Activated naive CD8-positive, alpha-beta T cell treated with anti-CD3 and anti-CD28 coated beads, Interleukin-2, amount 10 ng/mL, durations not matched to agents 7 days and 5 days (primary cell): Measurements from ENCODE around the gene PCBP3. TPM values are rescaled to one million over a fixed set of nuclear protein-coding genes. Genes with fewer than 3 reads are reported as not detected.
"Not testable (repeated sequence)": the region's sequence is repeated elsewhere in the genome, so short reads cannot be mapped to it uniquely, and the experiment has no call there.

Experiments used
- ATAC-seq: fragments of 150-1000 bp; cut with Tn5 transposase; one replicate; pipeline ENCODE4 v1.10.0; 2021; ENCODE audit warnings: low read depth, moderate library complexity
- POLR2A ChIA-PET: fragments of 350-600 bp; sonication (Branson Sonifier 250); formaldehyde crosslinking; loops from one replicate; lab custom pipeline; 2021; ENCODE audit warnings: antibody characterized with exemption; lab: Charles Lee
- DNase-seq: peaks from one replicate; pipeline ENCODE4 v3.0.0; 2021
- H3K27ac Mint-ChIP-seq: one replicate; pipeline ENCODE4 v1.8.0; 2022; ENCODE audit warnings: mild to moderate bottlenecking, mixed read lengths
- H3K27me3 Mint-ChIP-seq: one replicate; pipeline ENCODE4 v1.8.0; 2022; ENCODE audit warnings: mild to moderate bottlenecking, moderate library complexity, mixed read lengths
- H3K36me3 Mint-ChIP-seq: one replicate; pipeline ENCODE4 v1.8.0; 2021; ENCODE audit warnings: mild to moderate bottlenecking, mixed read lengths
- H3K4me1 Mint-ChIP-seq: one replicate; pipeline ENCODE4 v1.8.0; 2021; ENCODE audit warnings: mixed read lengths
- H3K4me3 Mint-ChIP-seq: one replicate; pipeline ENCODE4 v1.8.0; 2022; ENCODE audit warnings: mild to moderate bottlenecking, moderate library complexity, mixed read lengths
- H3K9me3 Mint-ChIP-seq: one replicate; pipeline ENCODE4 v1.8.0; 2021; ENCODE audit warnings: mixed read lengths
- total RNA-seq, 2 experiments: library from RNA; stranded (reverse); gene quantifications; one replicate each; pipeline ENCODE4 v1.2.3, GENCODE V29; 2021

Gene PCBP3
- total RNA-seq, 2 experiments from 2014 or later: 1.2 TPM; not detected in 1

DNA sequence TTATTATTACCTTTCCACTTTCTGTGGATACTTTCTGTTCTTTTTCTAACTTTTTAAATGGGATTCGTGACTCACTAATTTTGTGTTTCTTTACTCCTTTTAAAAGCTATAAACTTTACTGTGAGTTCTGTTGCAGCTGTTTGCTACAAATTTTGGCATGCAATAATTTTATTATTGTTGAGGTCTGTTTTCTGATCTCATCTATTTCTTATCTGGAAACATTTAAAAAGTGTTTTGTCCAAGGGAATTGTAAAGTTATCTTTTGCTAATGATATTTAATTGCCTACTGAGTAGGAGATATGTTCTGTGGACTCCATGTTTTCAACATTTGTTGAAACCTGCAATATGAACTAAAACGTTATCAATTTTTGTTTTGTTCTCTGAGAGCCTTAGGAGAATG, 199.9 kb downstream of the PCBP3 start:
- Mint-ChIP-seq H3K4me1 (peaks cover 6% of the 10 kb centered on the region), H3K9me3 (peaks cover 7% of the 10 kb centered on the region), H3K36me3 (no peaks in the 10 kb centered on the region), H3K27me3 (peaks cover 17% of the 10 kb centered on the region), H3K4me3 (no peak overlapping the region), H3K27ac (no peak overlapping the region)
- no peak for ATAC-seq
- DNase-seq: no peak
- POLR2A ChIA-PET: no interaction called here

DNA sequence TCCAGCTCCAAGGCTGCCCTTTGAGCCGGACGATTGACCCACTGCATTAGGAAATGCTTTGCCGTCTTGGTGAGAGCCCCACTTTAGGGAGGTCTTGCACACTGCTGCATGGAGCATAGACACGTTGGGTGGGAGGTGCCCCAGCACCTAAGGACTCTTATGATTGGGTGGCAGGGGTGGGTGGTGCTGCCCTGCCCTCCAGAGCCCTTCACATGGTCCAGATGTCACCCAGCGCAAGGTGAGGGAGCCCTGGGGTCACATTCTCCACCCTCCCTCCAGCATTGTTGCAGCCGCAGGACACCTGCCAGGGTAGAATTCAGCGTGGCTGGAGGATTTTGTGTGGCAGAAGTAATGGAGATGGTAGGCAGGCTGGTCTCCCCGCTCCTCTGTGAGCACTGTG, 200.7 kb downstream of the PCBP3 start:
- peaks cover 6% of the 10 kb centered on the region for H3K4me1 Mint-ChIP-seq
- no peak for ATAC-seq
- peaks cover 17% of the 10 kb centered on the region for H3K27me3 Mint-ChIP-seq
- H3K27ac Mint-ChIP-seq: no peak overlapping the region
- H3K36me3 Mint-ChIP-seq: no peaks in the 10 kb centered on the region
- DNase-seq: peak; percentile 7
- peaks cover 7% of the 10 kb centered on the region for H3K9me3 Mint-ChIP-seq
- POLR2A ChIA-PET: no interaction called here
- no peak overlapping the region for H3K4me3 Mint-ChIP-seq

DNA sequence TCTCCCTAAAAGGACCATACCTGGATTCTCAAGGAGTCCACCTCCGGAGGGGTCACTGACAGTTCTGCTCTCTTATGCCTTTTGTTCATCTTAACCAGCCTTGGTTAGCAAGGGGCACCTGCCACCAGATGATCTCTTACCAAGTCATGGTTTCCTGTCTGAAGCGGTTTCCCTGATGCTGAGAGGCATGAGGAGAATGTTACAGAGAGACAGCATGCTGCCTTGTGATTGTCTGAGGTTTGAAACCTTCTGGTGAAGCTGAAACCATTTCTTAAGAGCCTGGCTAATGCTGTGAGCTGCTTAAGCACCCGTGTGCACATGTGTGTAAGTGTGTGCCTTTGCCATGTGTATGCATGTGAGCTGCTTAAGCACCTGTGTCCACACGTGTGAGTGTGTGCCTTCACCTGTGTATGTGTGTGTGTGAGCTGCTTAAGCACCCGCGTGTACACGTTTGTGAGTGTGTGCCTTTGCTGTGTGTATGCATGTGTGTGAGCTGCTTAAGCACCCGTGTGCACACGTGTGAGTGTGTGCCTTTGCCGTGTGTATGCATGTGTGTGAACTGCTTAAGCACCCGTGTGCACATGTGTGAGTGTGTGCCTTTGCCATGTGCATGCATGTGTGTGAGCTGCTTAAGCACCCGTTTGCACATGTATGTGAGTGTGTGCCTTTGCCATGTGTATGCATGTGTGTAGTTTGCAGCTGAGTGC, 201.7 kb downstream of the PCBP3 start:
- Mint-ChIP-seq H3K27ac (no peak overlapping the region), H3K4me1 (peaks cover 6% of the 10 kb centered on the region), H3K4me3 (no peak overlapping the region), H3K36me3 (no peaks in the 10 kb centered on the region), H3K27me3 (peaks cover 17% of the 10 kb centered on the region), H3K9me3 (peaks cover 7% of the 10 kb centered on the region)
- ATAC-seq (peak; percentile 61), DNase-seq (peak; percentile 17)
- POLR2A ChIA-PET: no interaction called here

DNA sequence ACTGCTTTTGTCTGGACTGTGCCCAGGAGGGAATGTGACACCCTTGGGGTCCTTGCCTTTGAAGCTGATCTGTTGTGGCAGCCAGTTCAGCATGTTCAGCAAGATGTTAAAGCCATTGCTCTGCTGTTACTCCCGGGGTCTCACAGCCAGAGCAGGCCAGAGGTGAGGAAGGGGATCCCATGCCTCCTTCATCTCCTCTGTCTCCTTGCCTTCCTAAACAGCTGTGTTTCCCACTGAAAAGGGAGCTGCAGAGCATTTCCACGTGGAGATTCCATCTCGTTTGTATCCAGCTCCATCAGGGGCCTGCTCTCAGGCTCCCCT, 202.2 kb downstream of the PCBP3 start:
- H3K4me1 Mint-ChIP-seq: peaks cover 6% of the 10 kb centered on the region
- peaks cover 7% of the 10 kb centered on the region for H3K9me3 Mint-ChIP-seq
- H3K27ac Mint-ChIP-seq: no peak overlapping the region
- ATAC-seq (no peak), DNase-seq (no peak)
- peaks cover 19% of the 10 kb centered on the region for H3K27me3 Mint-ChIP-seq
- no peaks in the 10 kb centered on the region for H3K36me3 Mint-ChIP-seq
- POLR2A ChIA-PET: no interaction called here
- no peak overlapping the region for H3K4me3 Mint-ChIP-seq

DNA sequence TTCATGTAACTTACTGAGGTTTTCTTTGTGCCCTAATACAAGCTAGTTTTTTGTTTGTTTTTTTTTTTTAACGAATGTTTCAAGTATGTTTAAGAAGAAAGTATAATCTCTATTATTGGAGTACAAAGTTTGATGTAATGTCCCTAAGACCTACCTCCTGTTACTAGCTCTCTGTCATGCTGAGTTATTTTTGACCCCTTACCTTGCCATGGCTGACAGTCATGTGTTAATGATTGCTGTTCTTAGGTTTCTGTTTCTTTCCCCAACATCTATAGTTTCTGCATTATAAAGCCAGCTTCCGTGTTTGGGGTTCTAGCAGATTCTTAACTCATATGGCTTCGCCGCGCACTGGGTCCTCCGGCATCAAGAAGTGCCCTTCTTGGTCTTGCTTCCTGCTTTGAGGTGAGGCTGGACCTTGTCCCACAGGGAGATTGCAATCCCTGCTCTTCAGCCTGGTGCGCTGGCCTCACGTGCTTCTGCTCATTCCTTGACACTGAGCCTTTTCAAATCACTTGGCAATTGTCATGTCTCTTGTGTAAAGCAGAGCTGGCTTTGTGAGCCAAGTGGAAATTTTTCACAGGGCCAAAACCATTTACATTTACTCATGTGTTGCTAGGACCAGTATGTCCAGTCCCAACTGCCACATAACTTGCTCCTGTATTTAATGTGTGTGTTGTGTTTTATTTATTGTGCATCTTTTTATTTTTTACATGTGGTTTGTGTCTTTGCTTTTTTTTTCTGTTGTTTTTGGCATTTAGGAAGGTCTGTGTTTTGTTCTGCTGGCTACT, 203.0 kb downstream of the PCBP3 start:
- Mint-ChIP-seq H3K27me3 (peaks cover 25% of the 10 kb centered on the region), H3K4me1 (peaks cover 6% of the 10 kb centered on the region), H3K36me3 (no peaks in the 10 kb centered on the region), H3K4me3 (no peak overlapping the region), H3K9me3 (peaks cover 4% of the 10 kb centered on the region), H3K27ac (no peak overlapping the region)
- ATAC-seq: no peak
- DNase-seq: no peak
- POLR2A ChIA-PET: no interaction called here

DNA sequence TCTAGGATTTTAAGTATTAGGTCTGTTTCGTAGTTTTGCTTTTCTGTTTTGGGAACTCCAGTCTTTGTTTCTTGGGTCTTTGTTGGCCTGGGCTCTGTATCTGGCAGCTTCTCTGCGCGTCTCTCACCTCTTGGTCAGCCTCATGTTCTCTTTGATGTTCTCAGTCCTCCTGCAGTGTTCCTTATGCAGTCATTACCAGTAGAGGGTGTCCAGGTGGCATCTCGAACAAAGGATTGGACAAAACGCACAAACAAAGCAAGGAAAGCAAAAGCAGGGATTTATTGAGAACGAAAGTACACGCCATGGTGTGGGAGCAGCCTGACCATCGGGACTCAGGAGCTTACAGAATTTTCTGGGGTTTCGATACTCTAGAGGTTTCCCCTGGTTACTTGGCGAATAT, 204.3 kb downstream of the PCBP3 start:
- peaks cover 15% of the 10 kb centered on the region for H3K27me3 Mint-ChIP-seq
- POLR2A ChIA-PET: no interaction called here
- H3K9me3 Mint-ChIP-seq: no peaks in the 10 kb centered on the region
- peaks cover 6% of the 10 kb centered on the region for H3K4me1 Mint-ChIP-seq
- DNase-seq (no peak), ATAC-seq (no peak)
- H3K4me3 Mint-ChIP-seq: no peak overlapping the region
- no peaks in the 10 kb centered on the region for H3K36me3 Mint-ChIP-seq
- no peak overlapping the region for H3K27ac Mint-ChIP-seq

DNA sequence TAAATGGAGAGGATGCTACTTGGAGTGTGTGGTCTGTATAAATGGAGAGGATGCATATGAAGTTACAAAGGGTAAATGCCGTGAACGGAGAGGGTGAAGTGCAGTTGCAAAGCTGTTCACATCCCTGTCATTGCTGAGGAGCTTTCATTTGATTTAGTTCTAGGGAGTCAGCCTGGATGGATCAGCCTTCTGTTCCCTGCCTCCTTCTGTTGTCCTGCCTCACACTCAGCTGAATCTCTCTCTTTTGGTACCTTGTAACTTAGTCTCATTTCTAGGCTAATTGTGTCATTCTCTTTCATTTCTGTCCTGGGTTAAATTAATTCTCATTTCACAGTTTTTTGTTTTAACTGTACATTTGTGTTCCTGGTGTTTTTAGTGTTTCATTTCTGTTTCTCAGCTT, 204.8 kb downstream of the PCBP3 start:
- ATAC-seq (no peak), DNase-seq (no peak)
- Mint-ChIP-seq H3K4me3 (no peak overlapping the region), H3K36me3 (no peaks in the 10 kb centered on the region), H3K27ac (peak overlapping the region; percentile 11), H3K9me3 (no peaks in the 10 kb centered on the region), H3K27me3 (peaks cover 13% of the 10 kb centered on the region), H3K4me1 (peaks cover 6% of the 10 kb centered on the region)
- POLR2A ChIA-PET: no interaction called here

DNA sequence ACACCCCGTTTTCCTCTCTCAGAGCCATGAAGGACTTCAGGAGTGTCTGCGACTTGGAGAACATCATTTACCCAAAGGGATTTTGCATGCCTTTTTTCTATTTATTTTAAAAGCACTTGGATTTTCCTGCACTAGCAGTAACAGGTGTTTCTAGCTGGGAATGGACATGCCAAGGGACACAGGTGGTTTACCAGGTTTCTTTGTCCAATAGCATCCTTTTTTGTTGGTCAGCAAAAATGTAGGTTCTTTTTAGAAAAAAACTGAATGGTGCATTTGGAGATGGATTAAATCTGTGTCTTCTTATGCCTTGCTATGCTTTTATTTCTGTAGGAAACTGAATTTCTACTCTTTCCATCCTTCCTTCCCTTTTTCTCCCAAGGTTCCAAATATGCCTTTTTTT, 205.3 kb downstream of the PCBP3 start:
- peaks cover 6% of the 10 kb centered on the region for H3K4me1 Mint-ChIP-seq
- POLR2A ChIA-PET: no interaction called here
- DNase-seq (no peak), ATAC-seq (no peak)
- peaks cover 13% of the 10 kb centered on the region for H3K27me3 Mint-ChIP-seq
- no peaks in the 10 kb centered on the region for H3K9me3 Mint-ChIP-seq
- H3K36me3 Mint-ChIP-seq: no peaks in the 10 kb centered on the region
- no peak overlapping the region for H3K4me3 Mint-ChIP-seq
- no peak overlapping the region for H3K27ac Mint-ChIP-seq

DNA sequence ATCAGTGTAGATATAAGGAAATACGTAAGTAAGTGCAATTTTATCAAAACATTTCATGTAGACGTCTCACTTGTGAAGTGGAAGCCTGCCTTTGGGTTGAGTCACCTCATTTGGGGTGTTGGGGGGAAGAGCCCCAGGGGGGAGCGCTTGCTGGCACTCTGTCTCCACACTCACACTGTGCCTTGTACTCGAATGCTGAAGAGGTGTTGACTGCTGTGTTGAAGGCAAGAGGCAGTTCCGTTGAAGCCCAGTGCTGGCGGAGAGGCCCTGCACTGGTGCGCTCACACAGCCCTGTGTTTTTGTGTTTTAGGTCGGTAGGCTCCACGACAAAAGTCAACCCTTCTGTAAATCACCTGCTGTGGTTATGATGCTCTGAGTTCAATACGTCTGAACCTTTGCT, 206.1 kb downstream of the PCBP3 start:
- no peak for DNase-seq
- POLR2A ChIA-PET: no interaction called here
- H3K27ac Mint-ChIP-seq: no peak overlapping the region
- no peak for ATAC-seq
- peaks cover 6% of the 10 kb centered on the region for H3K4me1 Mint-ChIP-seq
- no peaks in the 10 kb centered on the region for H3K36me3 Mint-ChIP-seq
- peaks cover 13% of the 10 kb centered on the region for H3K27me3 Mint-ChIP-seq
- H3K4me3 Mint-ChIP-seq: no peak overlapping the region
- no peaks in the 10 kb centered on the region for H3K9me3 Mint-ChIP-seq

DNA sequence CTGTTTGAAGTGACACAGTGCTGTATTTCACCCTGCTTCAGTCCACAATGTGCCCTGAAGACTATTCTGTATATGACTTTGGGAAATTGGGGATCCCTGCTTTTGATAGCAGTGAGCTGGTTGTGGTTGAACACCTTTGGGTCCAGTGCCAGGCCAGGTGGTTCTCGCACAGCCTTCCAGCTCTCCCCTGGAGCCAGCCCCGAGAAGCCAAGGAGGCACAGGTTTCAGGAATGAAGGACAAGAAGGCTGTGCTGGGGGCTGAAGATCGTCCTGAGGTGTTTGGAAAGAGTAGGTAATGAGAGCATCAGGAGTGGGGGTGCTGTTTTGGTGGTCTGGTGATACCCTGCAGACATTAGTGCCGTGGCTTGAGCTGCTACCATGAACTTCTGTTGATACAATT, 206.7 kb downstream of the PCBP3 start:
- H3K27me3 Mint-ChIP-seq: peaks cover 13% of the 10 kb centered on the region
- no peak overlapping the region for H3K27ac Mint-ChIP-seq

DNA sequence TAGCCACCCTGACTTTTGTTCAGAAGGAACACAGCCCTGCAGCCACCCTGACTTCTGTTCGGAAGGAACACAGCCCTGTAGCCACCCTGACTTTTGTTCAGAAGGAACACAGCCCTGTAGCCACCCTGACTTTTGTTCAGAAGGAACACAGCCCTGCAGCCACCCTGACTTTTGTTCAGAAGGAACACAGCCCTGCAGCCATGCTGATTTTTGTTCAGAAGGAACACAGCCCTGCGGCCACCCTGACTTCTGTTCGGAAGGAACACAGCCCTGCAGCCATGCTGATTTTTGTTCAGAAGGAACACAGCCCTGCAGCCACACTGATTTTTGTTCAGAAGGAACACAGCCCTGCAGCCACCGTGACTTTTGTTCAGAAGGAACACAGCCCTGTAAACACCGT, 208.9 kb downstream of the PCBP3 start:
- H3K4me3 Mint-ChIP-seq, ATAC-seq, H3K9me3 Mint-ChIP-seq, H3K4me1 Mint-ChIP-seq, POLR2A ChIA-PET, H3K36me3 Mint-ChIP-seq, H3K27ac Mint-ChIP-seq: not testable (repeated sequence)
- DNase-seq: peak; percentile 10
- H3K27me3 Mint-ChIP-seq: peaks cover 13% of the 10 kb centered on the region

More for the DNA sequence above, 206.7 kb downstream of the PCBP3 start:
- DNase-seq (no peak), ATAC-seq (no peak)
- Mint-ChIP-seq H3K36me3 (no peaks in the 10 kb centered on the region), H3K4me1 (peaks cover 4% of the 10 kb centered on the region), H3K4me3 (no peak overlapping the region), H3K9me3 (no peaks in the 10 kb centered on the region)
- POLR2A ChIA-PET: interaction anchor here (0.6 kb wide), 1 partner anchor 19 kb away, joined by 6 read pairs; no protein-coding TSS in a partner anchor

DNA sequence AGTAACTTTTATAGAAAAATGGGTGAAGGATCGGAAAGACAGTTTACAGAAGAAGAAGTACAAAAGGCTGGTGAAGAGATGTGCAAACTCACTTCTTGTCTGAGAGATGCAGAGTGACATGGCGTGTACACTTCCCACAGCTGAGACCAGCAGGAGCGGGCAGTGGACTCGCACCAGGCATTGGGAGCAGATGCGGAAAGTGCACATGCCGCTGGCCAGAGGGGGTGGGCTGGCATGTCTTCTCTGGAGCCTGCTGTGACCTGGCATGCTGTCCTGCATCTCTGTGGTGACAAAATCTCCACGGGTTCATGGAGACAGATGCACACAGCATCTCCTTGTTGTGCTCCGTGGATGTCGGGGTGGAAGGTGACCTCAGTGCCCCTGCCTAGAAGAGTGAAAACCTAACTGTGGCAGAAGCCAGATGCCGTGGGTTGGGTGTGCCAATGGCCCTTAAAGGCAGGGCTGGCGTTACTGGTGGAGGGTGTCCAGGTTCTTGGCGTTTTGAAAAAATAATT, 209.4 kb downstream of the PCBP3 start:
- no peak overlapping the region for H3K4me3 Mint-ChIP-seq
- DNase-seq (peak; percentile 14), ATAC-seq (no peak)
- peaks cover 13% of the 10 kb centered on the region for H3K27me3 Mint-ChIP-seq
- no peaks in the 10 kb centered on the region for H3K36me3 Mint-ChIP-seq
- H3K27ac Mint-ChIP-seq: no peak overlapping the region
- H3K9me3 Mint-ChIP-seq: no peaks in the 10 kb centered on the region
- H3K4me1 Mint-ChIP-seq: no peaks in the 10 kb centered on the region
- POLR2A ChIA-PET: no interaction called here

DNA sequence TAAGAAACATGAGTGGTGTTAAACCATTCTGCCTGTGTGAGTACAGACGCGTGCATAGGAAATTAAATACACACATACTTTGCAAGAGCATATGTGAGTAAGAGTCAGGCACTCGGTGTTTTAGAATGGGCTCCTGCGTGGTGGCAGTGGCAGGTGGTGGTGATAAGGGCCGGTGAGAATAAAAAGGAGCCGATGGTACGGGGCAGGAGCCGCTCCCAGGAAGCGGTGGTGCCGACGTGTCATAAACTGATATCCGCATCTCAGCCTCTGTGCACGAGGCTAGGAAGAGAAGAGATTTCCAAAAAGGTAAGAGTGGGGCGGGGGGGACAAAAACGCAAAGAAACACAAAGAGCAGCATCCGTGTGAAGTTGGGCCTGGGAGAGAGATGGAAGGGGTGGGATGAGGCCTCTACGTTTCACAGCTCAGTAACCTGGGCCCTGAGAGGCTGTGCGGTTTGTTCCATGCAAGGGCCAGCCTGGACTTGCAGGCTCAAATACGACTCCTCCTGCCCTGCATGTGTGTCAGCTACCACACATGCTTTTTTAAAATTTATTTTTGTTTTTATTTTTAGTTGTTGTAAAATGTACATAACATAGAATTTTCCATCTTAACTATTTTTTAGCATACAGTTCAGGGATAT, 210.3 kb downstream of the PCBP3 start:
- DNase-seq (peak; percentile 15), ATAC-seq (no peak)
- Mint-ChIP-seq H3K36me3 (no peaks in the 10 kb centered on the region), H3K27me3 (peaks cover 10% of the 10 kb centered on the region), H3K27ac (no peak overlapping the region), H3K4me1 (no peaks in the 10 kb centered on the region), H3K4me3 (no peak overlapping the region), H3K9me3 (no peaks in the 10 kb centered on the region)
- POLR2A ChIA-PET: no interaction called here
